A549 (cell line): ENCODE data around the gene NSUN7. TPM values are rescaled to one million over a fixed set of nuclear protein-coding genes. Genes with fewer than 3 reads are reported as not detected.
A peak's percentile ranks its signal among the peaks of the same experiment; 100 is the strongest.

ENCODE experiments used
- ATAC-seq, 2 experiments: fragments of 200-7000 bp in 1 of 2; fragments of >200 bp in 1 of 2; cut with Nextera tagmentation in 1 of 2; cut with Tn5 transposase in 1 of 2; 3 replicates each; pipeline versions ENCODE4 v1.8.0 to v1.9.1; 2018 to 2020; ENCODE audit warnings: mild to moderate bottlenecking in 1 of 2, moderate library complexity in 1 of 2
- CTCF ChIA-PET: fragments of 300-600 bp; sonication (Branson Sonifier 250); formaldehyde crosslinking; extraction: SDS; loops from one replicate; lab custom pipeline; 2021; ENCODE audit warnings: antibody characterized with exemption, inconsistent platforms; lab: Yijun Ruan, JAX
- POLR2A ChIA-PET: fragments of 350-600 bp; formaldehyde crosslinking; extraction: SDS; loops from one replicate; lab custom pipeline; 2021; ENCODE audit warnings: antibody characterized with exemption, inconsistent platforms; lab: Yijun Ruan, JAX
- DNase-seq, 2 experiments: peaks; one replicate each; pipeline versions ENCODE4 v3.0.0 to v3.0.0-alpha.2; 2011 to 2016; ENCODE audit warnings: low read depth in 1 of 2, low spot score in 1 of 2
- FAIRE-seq: peaks from 2 replicates; lab custom pipeline; 2011; peaks lifted over from hg19 to GRCh38; lab: Jason Lieb, UNC
- H3K27ac ChIP-seq, 2 experiments: fragments of >200 bp; sonication (Bioruptor Twin); formaldehyde crosslinking; 3 replicates each; pipeline ENCODE4 v1.5.1; 2016 to 2017
- H3K4me1 ChIP-seq: fragments of >200 bp; sonication (Bioruptor Twin); formaldehyde crosslinking; 3 replicates; pipeline ENCODE4 v1.6.1; 2016
- H3K4me2 ChIP-seq: fragments of >200 bp; sonication (Bioruptor Twin); formaldehyde crosslinking; 3 replicates; pipeline ENCODE4 v1.6.1; 2016
- H3K4me3 ChIP-seq: fragments of >200 bp; sonication (Bioruptor Twin); formaldehyde crosslinking; 3 replicates; pipeline ENCODE4 v1.5.1; 2016
- H3K9me3 ChIP-seq: fragments of >200 bp; sonication (Bioruptor Twin); formaldehyde crosslinking; 3 replicates; pipeline ENCODE4 v1.6.1; 2016
- CTCF ChIP-seq: fragments of >200 bp; sonication (Bioruptor Twin); formaldehyde crosslinking; IDR thresholded peaks from 3 replicates; pipeline ENCODE4 v1.5.1; 2016
- E2F6 ChIP-seq: IDR thresholded peaks from 2 replicates; pipeline ENCODE4 v1.6.1; 2012; ENCODE audit warnings: low read depth, borderline replicate concordance
- FOSB ChIP-seq: fragments of 250-450 bp; sonication (Bioruptor Pico); IDR thresholded peaks from 2 replicates; pipeline ENCODE4 v1.5.0; 2020; ENCODE audit warnings: mild to moderate bottlenecking, moderate library complexity
- GATA3 ChIP-seq: IDR thresholded peaks from 2 replicates; pipeline ENCODE4 v1.6.1; 2012; ENCODE audit warnings: borderline replicate concordance
- HMGXB4 ChIP-seq: fragments of 250-450 bp; sonication (Bioruptor Pico); IDR thresholded peaks from 2 replicates; pipeline ENCODE4 v1.5.0; 2021; ENCODE audit warnings: mild to moderate bottlenecking, moderate library complexity, borderline replicate concordance
- HOXA7 ChIP-seq: fragments of 250-450 bp; sonication (Bioruptor Pico); IDR thresholded peaks from 2 replicates; pipeline ENCODE4 v1.5.0; 2020; ENCODE audit warnings: mild to moderate bottlenecking, moderate library complexity
- HOXB13 ChIP-seq: fragments of 250-450 bp; sonication (Bioruptor Pico); IDR thresholded peaks from 2 replicates; pipeline ENCODE4 v1.5.0; 2020; ENCODE audit warnings: low read depth, mild to moderate bottlenecking, moderate library complexity
- KDM1A ChIP-seq: fragments of 200-600 bp; sonication (generic); IDR thresholded peaks from 2 replicates; pipeline ENCODE4 v1.6.1; 2016; ENCODE audit warnings: low read depth, mild to moderate bottlenecking
- KDM5A ChIP-seq: fragments of 200-600 bp; sonication (generic); IDR thresholded peaks from 2 replicates; pipeline ENCODE4 v1.6.1; 2016; ENCODE audit warnings: antibody characterized with exemption, mild to moderate bottlenecking
- MAFK ChIP-seq: fragments of 450-650 bp; IDR thresholded peaks from 2 replicates; pipeline ENCODE4 v1.6.1; 2014; ENCODE audit not compliant: partially characterized antibody
- MAX ChIP-seq: IDR thresholded peaks from 2 replicates; pipeline ENCODE4 v1.6.1; 2012
- MYC ChIP-seq: IDR thresholded peaks from 2 replicates; pipeline ENCODE4 v1.6.1; 2012; ENCODE audit warnings: mild to moderate bottlenecking, inconsistent platforms, low read length, improper control_type of control experiment, borderline replicate concordance
- NFE2L2 ChIP-seq: fragments of 150-350 bp; conservative IDR thresholded peaks from 2 replicates; pipeline ENCODE4 v1.6.1; 2014; ENCODE audit warnings: low read length
- PBX3 ChIP-seq: IDR thresholded peaks from 2 replicates; pipeline ENCODE4 v1.6.1; 2012
- REST ChIP-seq: fragments of 200-600 bp; sonication (generic); IDR thresholded peaks from 2 replicates; pipeline ENCODE4 v1.6.1; 2016; ENCODE audit warnings: antibody characterized with exemption, mild to moderate bottlenecking, moderate library complexity
- RNF2 ChIP-seq: fragments of 200-600 bp; sonication (generic); IDR thresholded peaks from 2 replicates; pipeline ENCODE4 v1.6.1; 2016; ENCODE audit warnings: low read depth, mild to moderate bottlenecking, antibody characterized with exemption, moderate library complexity, borderline replicate concordance
- TP53 ChIP-seq: fragments of 250-450 bp; sonication (Bioruptor Pico); IDR thresholded peaks from 2 replicates; pipeline ENCODE4 v1.5.0; 2021; ENCODE audit warnings: mild to moderate bottlenecking, moderate library complexity
- WGBS: methylation state at CpG from one replicate; pipeline ENCODE4 v1.1.6; 2017; ENCODE audit errors: missing lambda C conversion rate; 5-methylcytosine and 5-hydroxymethylcytosine counted together
- polyA plus RNA-seq, 4 experiments: library from polyadenylated mRNA; depleted of rRNA in 3 of 4; stranded (reverse); fragments of >200 nt; fragmentation: RNase III in 1 of 4; extraction: RNeasy Plus Mini Kit Qiagen cat#74134 plus additional on column Dnase treatment in 1 of 4; gene quantifications; 2 replicates in 3 of 4; 3 replicates in 1 of 4; pipeline ENCODE4 v1.2.3, GENCODE V29; 2011 to 2017

NSUN7 gene
- polyA plus RNA-seq, 2 of the 4 experiments (the other 2 are of a cell fraction) = 0.65 to 1.4 TPM

- Histone ChIP-seq H3K4me2 (peak overlapping the region; percentile 84), H3K27ac (peak overlapping the region in 1 of 2 experiments; percentile 74; a peak in 3 of 6 replicates), H3K4me3 (peak overlapping the region; percentile 42), H3K9me3 (no peaks in the 10 kb centered on the region), H3K4me1 (no peaks in the 10 kb centered on the region)
- TF ChIP-seq E2F6 (no peak), HMGXB4 (CRISPR knock-in tag) (no peak), MAX (no peak), NFE2L2 (no peak), CTCF (no peak), FOSB (CRISPR knock-in tag) (no peak), REST (no peak), TP53 (CRISPR knock-in tag) (no peak), MAFK (no peak), KDM5A (no peak), PBX3 (no peak), RNF2 (no peak), HOXA7 (CRISPR knock-in tag) (no peak), MYC (no peak), KDM1A (no peak), GATA3 (no peak), HOXB13 (CRISPR knock-in tag) (no peak)
- ATAC-seq (no peak; a peak in 1 of 6 replicates), DNase-seq (no peak), FAIRE-seq (no peak)
- POLR2A ChIA-PET = no interaction called here
- CTCF ChIA-PET = interaction anchor here (0.6 to 1.2 kb wide), 3 partner anchors 12 to 51 kb away, joined by 3 to 4 read pairs (median 3); no protein-coding TSS in a partner anchor
- 83% methylated on average over 16 of the region's 16 CpGs for WGBS
Measured at GRCh38 chr4:40856277-40856839, 106.6 kb downstream of the NSUN7 start.
